Activated gamma-delta T cell treated with anti-CD3 and anti-CD28 coated beads, Interleukin-2, amount 50 U/mL, for 16 hours (primary cell): ENCODE data around the gene KIRREL3.
"Not testable (repeated sequence)": the region's sequence is repeated elsewhere in the genome, so short reads cannot be mapped to it uniquely, and the experiment has no call there.

Experiments used
- DNase-seq: peaks from one replicate; pipeline ENCODE4 v3.0.0-alpha.2; 2020; ENCODE audit warnings: low read depth

KIRREL3 gene

DNA sequence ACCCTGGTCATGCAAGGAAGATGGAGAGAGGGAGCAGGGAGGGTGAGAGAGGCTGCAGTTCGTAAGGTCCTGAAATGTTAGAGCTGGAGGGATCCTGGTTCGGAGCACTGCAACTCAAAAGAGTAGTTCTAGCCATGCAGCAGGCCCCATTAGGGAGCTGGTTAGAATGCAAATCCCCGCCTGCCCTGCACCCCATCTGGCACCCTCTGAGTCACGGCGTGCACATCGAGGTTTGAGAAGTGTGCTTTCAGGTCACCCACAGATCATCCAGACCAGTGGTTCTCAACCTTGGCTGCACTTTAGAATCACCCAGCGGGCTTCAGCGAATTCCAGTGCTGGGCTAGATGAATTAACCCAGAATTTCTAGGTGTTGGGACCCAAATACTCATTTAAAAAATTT, 596.9 kb downstream of the KIRREL3 start:
- no peak for DNase-seq

DNA sequence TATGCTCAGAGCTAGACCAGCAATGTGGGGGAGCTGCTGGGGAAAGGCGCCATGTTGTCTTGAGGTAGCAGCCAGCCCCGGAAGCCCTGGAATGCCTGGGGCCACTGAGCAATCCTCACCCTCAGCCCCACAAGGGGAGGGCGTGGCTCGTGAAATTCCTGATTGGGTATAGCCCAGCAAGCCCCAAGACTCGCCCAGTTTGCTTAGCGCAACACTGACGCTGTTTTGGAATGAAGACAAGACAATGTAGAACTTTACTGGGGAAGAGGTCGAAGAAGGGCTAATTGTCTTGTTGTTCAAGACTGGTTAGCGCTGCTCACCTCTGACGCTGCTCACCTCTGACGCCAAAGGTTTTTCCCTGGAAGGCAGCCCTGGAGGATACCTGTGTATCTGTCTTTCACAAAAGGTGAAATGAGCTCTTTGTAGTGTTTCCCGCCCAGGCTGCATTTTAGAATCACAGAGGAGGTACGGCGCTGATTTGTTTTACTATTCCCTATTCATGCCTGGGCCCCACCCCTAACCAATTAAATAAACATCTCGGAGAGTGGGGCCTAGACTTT, 597.5 kb downstream of the KIRREL3 start:
- DNase-seq = no peak

DNA sequence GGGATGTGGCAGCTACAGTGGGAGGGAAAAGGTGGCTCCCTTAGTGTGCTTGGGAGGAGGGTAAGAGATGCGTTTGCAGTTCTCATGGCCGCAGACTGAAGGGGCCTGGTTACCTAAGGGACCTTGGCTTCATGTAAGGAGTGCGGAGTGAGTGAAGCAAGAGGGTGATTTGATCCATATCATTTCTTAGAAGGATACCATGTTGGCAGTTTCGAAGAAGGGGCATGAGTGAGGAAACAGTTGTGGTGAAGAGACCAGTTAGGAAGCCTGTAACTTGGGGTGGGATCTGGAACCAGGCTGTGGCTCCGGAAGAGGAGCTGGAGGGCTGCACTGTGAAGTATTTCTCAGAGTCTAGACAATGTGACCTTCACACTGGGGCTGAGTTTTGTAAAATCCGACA, 600.1 kb downstream of the KIRREL3 start:
- no peak for DNase-seq

DNA sequence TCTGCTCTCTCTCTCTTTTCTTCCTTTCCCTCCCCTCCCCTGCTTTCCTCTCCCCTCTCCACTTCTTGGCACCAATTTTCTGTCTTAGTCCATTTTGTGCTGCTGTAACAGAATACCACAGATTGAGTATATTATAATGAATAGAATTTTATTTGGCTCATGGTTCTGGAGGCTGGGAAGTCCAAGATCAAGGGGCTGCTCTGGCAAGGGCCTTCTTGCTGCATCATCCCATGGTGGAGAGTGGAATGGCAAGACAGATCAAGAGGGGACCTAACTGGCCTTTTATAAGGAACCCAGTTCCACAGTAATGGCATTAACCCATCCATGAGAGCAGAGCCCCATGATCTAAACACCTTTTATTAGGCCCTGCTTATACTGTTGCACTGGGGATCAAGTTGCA, 600.6 kb downstream of the KIRREL3 start:
- no peak for DNase-seq

DNA sequence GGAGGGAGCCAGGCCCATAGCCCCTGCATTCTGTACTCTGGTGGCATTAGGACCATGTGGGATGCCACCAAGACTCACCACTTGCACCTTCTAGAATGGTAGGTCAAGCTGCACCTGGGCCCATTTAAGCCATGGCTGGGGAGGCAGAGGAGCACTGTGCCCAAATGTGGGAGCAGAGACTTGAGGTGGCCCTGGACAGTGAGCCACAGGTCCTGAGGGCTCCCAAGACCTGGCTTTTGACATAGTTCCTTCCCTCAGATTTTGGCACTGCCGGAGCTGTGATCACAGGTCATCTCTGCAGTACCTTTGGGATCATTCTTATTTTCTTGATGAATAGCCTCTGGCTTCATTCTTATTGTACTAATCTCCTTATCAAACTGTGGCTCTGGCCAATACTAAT, 601.8 kb downstream of the KIRREL3 start:
- no peak for DNase-seq

DNA sequence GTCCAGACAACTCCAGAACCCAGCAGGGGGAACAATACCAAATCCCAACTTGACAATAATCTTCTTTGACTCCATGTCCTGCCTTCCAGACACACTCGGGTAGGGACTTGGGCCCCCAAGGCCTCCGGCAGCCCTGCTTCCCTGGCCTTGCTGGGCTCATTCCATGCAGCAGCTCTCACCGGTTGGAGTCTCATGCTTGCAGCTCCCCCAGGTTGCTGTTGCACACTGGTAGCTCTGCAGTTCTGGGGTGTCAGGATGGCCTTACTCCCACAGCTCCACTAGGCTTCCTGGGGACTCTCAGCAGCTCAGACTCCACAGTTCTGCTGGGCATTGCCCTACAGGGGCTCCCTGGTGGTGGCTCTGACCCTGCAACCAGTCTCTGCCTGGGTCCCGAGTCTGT, 602.3 kb downstream of the KIRREL3 start:
- DNase-seq = no peak

DNA sequence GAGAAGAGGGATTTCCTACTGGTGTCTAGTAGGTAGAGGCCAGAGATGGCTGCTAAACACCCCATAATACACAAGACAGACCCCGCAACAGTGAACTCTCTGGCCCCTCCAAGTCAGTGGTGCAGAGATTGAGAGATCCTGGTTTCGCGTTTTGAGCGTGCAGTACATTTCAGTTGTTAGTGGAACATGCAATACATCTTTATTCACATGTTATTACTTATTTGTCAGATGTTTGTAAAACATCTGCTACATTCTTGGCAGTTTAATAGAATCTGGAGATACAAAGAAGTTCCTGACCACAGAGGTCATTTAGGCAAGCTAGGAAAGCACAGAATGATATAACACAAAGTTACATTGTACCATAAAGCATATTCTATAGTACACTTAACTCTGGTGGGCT, 603.6 kb downstream of the KIRREL3 start:
- DNase-seq = no peak

DNA sequence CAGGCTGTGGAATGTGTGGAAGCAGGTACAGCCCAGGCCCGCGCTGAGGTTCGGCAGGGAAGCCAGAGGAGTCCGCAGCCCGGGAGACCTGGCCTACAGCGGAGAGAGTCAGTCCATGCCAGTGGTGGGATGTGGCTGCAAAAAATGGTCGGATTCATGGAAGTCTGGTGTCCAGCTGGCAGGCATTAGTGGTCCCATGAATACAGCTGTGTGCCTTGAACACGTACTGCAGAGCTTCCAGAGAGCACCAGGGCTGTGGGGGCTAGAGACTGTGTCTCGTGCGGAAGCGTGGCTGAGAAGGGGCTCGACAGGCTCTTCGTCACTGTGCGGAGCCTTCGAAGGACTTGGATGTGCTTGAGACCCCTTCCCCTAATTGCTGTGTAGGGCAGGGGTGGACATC, 604.3 kb downstream of the KIRREL3 start:
- DNase-seq = not testable (repeated sequence)

DNA sequence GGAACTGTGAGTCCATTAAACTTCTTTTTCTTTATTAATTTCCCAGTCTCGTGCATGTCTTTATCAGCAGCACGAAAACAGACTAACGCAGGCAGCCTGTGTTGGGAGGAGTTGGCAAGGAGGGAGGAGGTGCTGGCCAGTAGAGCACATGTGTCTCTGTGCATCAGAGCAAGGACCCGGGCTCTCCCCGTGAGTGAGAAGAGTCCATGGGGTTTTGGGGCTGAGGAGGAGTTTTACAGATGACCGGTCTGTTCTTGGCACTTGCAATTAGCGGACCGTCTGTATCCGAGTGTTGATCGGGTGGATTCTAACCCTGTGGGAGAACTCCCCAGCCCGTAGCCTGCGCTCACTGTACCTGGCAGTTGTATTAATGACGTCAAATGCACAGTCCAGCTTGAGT, 604.8 kb downstream of the KIRREL3 start:
- DNase-seq = not testable (repeated sequence)

DNA sequence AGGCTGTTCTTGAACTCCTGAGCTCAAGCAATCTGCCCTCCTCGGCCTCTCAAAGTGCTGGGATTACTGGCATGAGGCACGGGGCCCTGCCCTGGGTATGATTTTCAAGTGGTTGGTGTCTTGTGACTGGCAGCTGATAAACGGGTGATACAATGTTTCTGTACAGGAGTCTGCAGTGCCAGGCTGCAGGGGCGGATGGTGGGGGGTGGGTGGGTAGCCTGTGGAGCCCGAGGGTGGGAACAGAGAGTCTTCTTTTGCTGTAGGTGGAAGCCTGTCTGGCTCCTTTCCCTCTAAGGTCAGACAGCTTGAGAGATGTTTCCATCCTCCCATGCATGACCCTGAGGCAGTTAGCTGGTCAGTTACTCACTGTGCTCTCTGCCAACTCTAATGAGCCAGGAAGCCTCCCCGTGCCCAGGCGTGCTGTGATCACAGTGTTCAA, 605.9 kb downstream of the KIRREL3 start:
- DNase-seq = not testable (repeated sequence)

DNA sequence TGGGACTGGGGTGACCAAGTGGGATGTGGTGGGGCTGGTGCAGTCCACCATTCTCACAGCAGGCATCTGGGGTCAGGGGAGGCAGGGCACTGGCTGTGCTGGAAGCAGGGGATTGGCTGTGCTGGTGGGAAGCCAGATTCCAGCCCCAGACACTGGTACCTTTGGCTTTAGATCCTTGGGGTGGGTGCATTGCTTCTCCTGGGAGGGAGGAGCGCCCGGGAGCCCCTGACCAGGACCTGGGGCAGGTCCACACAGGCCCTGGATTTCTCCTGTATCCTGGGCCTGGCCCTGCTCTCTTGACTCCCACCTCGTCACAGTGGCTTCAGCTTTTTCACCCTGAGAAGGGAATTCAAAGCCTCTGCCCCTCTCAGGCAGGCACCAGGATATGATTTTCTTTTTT, 606.5 kb downstream of the KIRREL3 start:
- no peak for DNase-seq

DNA sequence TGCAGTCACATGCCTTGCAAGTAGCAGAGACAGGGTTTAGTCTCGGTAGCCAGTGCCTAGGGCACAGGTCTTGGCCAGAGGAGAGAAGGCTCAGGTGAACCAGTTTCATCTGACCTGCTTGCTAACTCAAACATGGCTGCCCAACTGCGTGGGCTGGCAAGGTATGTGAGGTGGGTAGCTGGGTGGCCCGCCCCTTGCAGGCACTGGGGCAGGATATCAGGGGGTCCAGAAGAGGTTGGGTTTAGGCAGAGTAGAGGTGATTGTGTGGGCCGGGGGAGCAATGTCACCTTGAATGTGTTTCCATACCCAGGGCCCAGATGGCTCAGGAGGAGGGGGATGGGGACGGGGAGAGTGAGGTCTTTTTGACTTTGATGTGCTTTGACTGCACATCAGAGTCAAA, 607.4 kb downstream of the KIRREL3 start:
- DNase-seq = no peak

DNA sequence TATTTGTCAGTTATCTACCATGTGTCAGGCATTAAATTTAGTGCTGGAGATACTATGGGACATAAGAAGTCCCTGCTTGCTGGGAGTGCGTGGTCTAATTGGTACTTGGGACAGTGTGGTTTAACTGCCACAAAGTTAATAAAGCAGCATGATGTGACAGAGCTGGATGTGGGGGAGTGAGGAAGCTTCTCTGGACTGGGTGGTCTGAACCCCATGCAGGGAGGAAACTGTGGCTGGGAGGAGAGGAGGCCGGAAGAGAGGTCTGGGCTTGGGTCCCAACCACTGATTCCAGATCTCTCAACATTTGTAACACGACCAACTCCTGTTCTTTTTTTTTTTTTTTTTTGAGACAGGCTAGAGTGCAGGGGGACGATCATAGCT, 607.9 kb downstream of the KIRREL3 start:
- no peak for DNase-seq

DNA sequence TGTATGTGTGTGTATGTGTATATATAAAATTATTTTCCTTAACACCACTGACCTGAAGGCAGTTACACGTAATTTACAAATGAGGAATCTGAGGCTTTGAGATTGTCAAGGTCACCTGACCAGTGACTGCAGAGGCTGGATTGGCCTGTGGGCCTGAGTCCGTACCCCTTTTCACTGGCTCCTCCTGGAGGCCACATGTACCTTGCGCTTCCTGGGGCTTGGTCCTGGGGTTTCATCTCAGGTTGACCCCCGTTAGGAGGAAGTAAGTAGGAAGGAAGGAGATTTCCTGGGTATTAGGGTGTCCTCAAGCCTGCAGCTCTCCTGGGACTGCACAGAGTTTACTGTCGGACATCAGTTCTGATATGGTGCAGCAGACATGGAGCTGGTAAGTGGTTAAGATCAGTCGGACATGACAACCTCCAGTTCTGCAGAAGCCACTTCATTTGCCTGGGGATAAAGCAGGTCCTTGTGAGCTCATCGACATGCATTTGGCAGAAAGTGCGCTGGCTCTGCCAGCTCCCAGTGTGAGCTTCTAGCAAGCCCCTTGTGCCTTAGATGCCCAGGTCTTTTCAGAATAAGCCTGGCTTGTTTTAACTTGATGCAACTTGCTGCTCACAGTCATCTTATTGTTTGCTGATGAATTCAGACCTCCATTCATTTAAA, 608.5 kb downstream of the KIRREL3 start:
- no peak for DNase-seq

DNA sequence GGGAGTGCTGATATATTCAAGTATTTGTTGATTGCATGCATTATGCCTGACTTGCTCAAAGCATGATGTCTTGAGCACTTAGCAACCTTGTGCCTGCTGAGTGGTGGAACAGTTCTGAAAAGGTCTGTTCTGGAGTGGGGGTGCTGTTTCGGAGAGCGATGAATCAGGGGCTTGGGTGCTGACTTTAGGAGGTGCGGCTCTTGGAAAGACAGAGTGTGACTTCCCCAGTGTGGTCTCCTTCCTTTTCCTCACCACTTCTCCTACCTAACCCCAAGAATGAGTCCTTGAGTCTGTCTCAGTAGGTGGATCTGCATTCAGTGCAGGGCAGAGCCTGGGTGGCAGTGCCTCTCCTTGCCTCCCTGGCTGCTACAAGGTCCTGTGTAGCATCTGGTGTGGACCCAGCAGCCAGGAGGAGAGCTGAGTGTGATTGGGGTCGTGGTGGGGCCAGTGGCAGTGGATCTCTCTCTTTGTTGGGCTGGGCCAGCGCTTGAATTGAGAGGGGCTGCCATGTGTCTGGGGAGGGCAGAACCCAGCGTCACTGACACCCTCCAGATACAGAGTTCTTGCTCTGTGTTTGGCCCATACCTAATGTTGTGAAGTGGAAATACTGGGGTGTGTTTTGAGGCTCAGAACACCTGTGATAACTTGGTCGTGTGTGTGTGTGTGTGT, 609.1 kb downstream of the KIRREL3 start:
- DNase-seq = no peak

DNA sequence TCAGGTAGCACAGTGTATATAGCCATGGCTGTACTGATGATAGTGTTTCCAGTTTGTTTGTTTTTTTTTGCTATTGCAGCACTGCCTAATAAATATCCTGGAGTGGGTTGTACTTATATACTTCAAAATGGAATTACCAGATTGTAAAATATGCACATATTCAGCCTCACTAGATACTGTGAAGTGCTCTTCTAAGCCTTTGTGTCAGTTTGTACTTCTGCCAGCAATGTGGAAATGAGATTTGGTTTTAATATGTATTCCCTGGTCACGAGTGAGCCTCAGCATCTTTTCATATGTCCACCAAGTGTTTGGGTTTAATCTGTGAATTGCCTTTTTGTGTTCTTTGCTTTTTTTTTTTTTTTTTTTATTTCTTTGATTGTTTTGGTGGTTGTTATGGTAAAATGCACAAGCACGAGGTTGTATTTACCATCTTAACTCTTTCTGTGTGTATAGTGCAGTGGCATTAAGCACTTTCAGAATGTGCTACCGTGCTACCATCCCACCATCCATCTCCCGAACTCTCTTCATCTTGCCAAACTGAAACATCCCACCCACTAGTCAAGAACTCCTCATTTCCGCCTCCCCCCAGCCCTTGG, 610.2 kb downstream of the KIRREL3 start:
- DNase-seq = no peak

DNA sequence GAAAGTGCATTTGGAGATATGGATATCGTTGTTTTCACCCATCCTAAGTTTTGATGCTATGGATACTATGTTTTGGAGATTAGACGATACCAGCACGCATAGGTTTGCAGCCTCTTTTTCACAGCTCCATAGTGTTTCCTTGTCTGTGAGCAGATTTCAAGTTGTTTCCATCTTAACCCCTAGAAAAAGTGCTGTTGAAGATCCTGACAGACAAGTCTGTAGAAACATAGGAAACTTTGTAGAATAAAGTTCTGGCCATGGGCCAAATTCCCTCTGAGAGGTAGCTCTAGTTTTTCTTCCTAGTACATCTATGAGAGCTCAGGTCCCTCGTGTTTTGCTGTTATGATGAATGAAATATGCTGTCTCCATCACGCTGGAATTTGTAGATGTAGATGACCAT, 612.7 kb downstream of the KIRREL3 start:
- no peak for DNase-seq

DNA sequence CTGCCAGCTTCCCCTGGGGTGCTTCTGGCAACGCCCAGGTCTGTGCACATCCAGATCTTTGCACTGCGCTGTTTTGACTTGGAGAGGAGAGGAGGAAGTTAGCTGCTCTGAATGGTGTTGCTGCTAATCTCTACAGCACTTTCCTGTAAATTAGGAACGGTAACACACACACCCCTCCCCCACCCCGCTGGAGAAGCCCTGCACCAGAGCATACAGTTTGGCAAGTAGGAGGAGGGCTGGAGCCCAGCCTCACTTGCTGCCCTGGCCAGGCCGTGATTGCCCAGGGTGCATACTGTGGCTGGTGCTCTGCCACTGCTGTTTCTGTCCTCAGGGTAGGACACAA, 613.9 kb downstream of the KIRREL3 start:
- not testable (repeated sequence) for DNase-seq

DNA sequence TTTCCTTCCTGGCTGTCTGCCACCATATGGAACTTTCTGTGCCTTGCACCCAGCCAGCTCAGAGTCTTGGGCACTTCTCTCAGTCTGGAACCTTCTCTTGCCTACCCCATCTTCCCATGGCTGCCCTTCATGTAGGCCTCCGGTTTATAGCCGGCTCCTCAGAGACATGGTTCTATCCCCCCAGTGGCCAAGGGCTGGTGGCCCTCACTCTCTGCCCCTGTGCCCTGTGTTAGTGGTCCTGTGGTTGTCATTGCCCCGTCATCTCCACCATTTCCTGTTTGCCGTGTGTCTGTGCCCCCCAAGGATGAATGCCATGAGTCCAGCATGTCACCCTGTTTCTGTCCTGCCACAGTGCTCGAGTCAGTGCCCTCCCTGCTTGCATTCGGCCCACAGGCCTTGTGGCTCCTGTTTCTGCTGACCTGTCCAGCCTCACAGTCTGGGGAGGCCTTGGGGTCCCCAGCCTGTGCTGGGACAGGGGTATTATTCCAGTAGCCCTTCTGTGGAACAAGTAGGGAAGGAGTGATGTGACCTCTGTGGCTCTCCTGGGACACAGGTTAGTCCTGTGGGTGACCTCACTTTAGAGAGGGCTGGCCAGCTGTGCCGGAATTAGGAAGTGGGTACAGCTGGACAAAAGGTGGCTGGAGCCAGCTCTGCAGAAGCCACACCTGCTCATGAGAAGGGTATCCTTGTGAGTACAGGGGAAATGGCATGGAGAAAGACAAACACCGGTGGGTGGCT, 614.4 kb downstream of the KIRREL3 start:
- DNase-seq = no peak

DNA sequence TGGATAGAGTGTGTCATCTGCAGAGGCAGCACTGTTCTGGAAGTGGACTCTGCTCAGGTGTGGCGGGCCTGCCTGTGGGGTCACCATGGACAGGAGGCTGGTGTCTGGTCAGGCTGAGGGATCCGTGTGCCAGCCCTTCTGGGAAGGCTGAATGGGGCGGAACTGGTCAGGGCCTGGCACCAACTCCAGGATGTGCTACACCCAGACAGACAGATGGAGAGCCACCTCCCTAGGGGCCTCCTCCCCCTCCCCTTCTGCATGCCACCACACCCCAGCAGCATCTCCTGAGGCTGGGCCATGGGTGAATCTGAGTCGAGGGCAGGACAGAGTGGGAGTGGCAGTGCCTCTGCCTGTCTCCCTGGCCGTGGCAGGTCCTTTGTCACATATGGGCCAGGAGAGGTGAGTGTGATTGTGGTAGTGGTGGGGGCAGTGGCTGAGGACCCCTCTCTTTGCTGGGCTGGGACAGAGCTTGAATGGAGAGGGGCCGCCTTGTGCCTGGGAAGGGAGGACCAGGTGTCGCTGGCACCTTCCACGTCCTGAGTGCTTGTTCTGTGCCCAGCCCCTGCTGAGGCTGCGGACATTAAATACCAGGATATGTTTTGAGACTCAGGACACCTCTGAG, 616.0 kb downstream of the KIRREL3 start:
- DNase-seq = no peak

DNA sequence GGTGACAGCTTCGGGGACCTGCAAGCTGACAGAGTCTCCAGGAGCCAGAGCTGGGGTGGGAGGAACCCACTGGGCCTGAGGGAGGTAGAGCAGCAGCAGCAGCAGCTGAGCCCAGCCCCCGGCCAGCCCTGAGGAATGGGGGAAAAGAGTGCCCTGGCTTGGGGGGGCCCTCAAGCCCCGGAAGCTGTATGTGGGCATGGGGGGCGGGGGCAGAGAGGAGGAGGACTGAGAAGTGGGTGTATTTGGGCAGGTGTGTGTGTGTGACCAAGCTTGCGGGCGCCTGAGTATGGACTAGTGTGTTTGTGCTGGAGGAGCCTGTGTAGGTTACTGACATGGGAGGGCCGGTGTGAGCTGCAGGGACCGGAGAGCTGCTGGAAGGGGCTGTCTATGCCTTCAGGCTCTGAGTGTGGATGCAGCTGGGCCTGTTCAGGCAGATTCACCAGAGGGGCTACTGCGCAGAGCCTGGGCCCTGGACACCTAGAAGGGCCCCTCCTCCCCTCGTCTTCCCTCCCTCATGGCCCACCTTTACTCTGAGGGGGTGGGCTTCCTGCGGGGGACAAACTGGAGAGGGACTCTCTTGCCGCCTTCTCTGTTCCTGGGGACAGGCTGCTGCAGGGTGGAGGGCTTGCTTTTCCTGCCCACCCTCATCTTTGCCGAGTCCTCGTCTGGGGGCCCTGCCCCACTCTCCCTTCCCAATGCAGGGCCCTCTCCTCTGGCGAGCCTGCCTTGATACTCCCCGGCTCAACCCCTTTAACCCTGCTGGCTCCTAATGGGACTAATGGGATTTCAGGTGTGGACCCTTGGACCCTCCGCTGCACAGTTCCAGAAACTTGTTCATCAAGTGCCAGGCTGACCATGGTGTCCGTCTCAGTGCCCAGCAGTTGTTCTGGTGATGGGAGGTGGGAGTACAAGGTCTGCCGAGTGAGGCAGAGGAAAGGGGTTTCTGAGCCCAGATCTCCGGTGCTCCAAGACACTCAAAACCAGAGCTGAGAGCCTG, 616.9 kb downstream of the KIRREL3 start:
- no peak for DNase-seq
